VCaP (cell line): ENCODE measurements around the gene ZNF438.

Experiments
- H3K27ac ChIP-seq: fragments of 450-650 bp; 2 replicates; pipeline ENCODE4 v1.5.1; 2017
- CTCF ChIP-seq: fragments of 450-650 bp; conservative IDR thresholded peaks from 2 replicates; pipeline ENCODE4 v1.5.1; 2017; ENCODE audit warnings: mild to moderate bottlenecking, moderate library complexity

Gene ZNF438

GRCh38 chr10:31020209-31020608 lies 11.5 kb downstream of the ZNF438 start:
- H3K27ac ChIP-seq, result no peak overlapping the region
- TF ChIP-seq CTCF, result no peak

DNA sequence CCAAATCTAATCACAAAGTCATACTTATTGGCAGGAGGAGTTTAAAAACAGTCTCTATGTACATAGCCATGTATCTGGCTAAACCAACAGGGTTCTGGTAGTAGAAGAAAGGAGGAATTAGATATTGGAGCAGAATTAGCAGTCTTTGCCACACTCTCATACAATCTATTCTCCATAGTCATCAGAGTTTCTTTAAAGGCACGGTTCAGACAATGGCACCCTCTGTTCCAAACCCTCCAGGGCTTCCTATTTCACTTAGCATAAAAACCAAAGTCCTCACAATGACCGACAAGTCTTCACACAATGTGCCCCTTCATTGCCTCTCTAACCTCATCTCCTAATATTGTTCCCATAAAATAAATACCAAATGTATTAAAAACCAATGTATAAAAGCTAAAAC lies 12.7 kb downstream of the ZNF438 start:
- H3K27ac ChIP-seq, result no peak overlapping the region
- no peak for TF ChIP-seq CTCF

GRCh38 chr10:31018356-31018750 lies 13.3 kb downstream of the ZNF438 start:
- no peak overlapping the region for H3K27ac ChIP-seq
- no peak for TF ChIP-seq CTCF

DNA sequence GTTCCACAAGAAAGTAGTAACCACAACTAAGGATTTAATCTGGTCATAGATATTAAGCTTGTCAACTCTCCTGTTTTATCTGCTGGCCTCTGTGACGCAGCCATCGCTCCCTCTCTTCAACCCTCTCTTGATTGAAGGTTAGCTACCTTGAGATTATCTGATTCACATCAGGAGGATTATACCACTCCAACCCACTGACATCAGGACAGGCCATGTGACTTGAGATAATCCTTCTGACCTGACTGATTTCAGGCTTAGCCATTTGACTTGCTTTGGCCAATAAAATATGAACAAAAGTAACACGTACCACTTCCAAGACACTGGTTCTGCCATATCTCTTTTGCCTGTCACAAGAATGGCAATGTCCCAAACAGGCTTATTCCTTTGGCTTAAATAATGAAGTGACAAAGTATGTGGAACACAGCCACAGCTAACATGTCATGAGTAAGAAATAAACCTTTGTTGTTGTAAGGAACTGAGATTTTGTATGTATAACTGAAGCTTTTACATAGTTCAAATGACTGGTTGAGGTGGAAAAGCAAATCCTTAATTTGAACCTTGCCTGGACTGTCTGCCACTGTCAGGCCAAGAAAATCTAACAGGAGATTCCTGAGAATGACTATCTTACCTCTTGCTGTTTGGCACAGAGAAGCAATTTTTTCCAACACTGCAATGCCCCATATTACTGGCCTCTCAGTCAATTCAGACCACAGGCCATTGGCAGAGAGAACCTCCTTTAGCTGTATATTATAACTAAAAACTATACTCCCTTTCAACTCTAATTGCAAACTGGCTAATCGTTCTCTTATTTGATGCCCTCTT lies 13.9 kb downstream of the ZNF438 start:
- no peak overlapping the region for H3K27ac ChIP-seq
- no peak for TF ChIP-seq CTCF

- no peak overlapping the region for H3K27ac ChIP-seq
- TF ChIP-seq CTCF, result no peak
Measured at GRCh38 chr10:31014161-31014875, 17.3 kb downstream of the ZNF438 start.

- TF ChIP-seq CTCF, result no peak
- no peak overlapping the region for H3K27ac ChIP-seq
Measured at GRCh38 chr10:31013331-31013730, 18.3 kb downstream of the ZNF438 start.

DNA sequence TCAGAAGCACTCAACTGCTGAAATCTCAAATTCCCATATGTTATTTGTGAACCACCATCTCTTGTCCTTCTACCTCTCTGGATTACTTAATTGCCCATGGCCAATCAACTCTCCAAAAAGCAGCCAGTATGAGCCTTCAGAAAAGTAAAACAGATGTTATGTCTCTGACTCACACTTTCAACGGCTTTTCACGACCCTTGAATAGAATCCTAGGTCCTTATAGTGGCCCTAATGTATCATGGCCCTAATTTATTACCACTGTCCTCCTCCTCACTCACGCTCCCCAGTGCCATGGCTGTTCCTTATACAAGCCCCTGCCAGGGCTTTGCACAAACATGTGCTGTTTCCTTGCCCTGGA lies 20.0 kb downstream of the ZNF438 start:
- no peak overlapping the region for H3K27ac ChIP-seq
- no peak for TF ChIP-seq CTCF
